ENCODE data around the gene AKAP13. TPM values are rescaled to one million over a fixed set of nuclear protein-coding genes. Genes with fewer than 3 reads are reported as not detected.
A peak's percentile ranks its signal among the peaks of the same experiment; 100 is the strongest.

Gene AKAP13
- polyA plus RNA-seq, 1 donor from 2014 or later: 10.0 TPM

- Histone ChIP-seq H3K27ac (ENCODE audit: low read length) (no peak overlapping the region), H3F3A (ENCODE audit: insufficient read depth, low read length, poor library complexity, severe bottlenecking) (no peaks in the 10 kb centered on the region), H3K4me3 (ENCODE audit: low read length) (peak overlapping the region; percentile 63), H3K36me3 (ENCODE audit: insufficient read depth, low read length) (no peaks in the 10 kb centered on the region), H3K9ac (ENCODE audit: low read length) (no peak overlapping the region), H3K4me2 (ENCODE audit: low read length) (no peak overlapping the region), H3K27me3 (ENCODE audit: insufficient read depth, low read depth, low read length) (no peaks in the 10 kb centered on the region), H3K79me2 (replicated peaks; ENCODE audit: insufficient read depth, low read length) (peaks cover 41% of the 10 kb centered on the region), H3K9me2 (ENCODE audit: insufficient read depth, low read length) (no peaks in the 10 kb centered on the region), H2AFZ (ENCODE audit: low read depth, low read length) (no peak overlapping the region), H3K9me3 (ENCODE audit: low read length) (no peaks in the 10 kb centered on the region), H4K20me1 (ENCODE audit: insufficient read depth) (no peaks in the 10 kb centered on the region)
- TF ChIP-seq REST (IDR thresholded peaks at IDR 0.05; ENCODE audit: borderline replicate concordance) (no peak), RAD21 (conservative IDR thresholded peaks at IDR 0.05) (no peak), EZH2 (IDR thresholded peaks at IDR 0.05; ENCODE audit: borderline replicate concordance, insufficient read depth, low read length, poor library complexity, severe bottlenecking) (no peak), EP300 (conservative IDR thresholded peaks at IDR 0.05; ENCODE audit: poor library complexity, severe bottlenecking) (no peak)
Observed at GRCh38 chr15:85624291-85624801, 243.9 kb downstream of the AKAP13 start.

- Histone ChIP-seq H3K4me2 (ENCODE audit: low read length) (no peak overlapping the region), H3K36me3 (ENCODE audit: insufficient read depth, low read length) (no peaks in the 10 kb centered on the region), H4K20me1 (ENCODE audit: insufficient read depth) (no peaks in the 10 kb centered on the region), H3K27ac (ENCODE audit: low read length) (no peak overlapping the region), H3K9me3 (ENCODE audit: low read length) (no peaks in the 10 kb centered on the region), H3K9me2 (ENCODE audit: insufficient read depth, low read length) (no peaks in the 10 kb centered on the region), H2AFZ (ENCODE audit: low read depth, low read length) (no peak overlapping the region), H3K4me3 (ENCODE audit: low read length) (peak overlapping the region; percentile 63), H3K79me2 (replicated peaks; ENCODE audit: insufficient read depth, low read length) (peaks cover 38% of the 10 kb centered on the region), H3F3A (ENCODE audit: insufficient read depth, low read length, poor library complexity, severe bottlenecking) (no peaks in the 10 kb centered on the region), H3K27me3 (ENCODE audit: insufficient read depth, low read depth, low read length) (no peaks in the 10 kb centered on the region), H3K9ac (ENCODE audit: low read length) (no peak overlapping the region)
- TF ChIP-seq RAD21 (conservative IDR thresholded peaks at IDR 0.05) (no peak), SMC3 (conservative IDR thresholded peaks at IDR 0.05; ENCODE audit: poor library complexity) (no peak), TAF1 (IDR thresholded peaks at IDR 0.05; ENCODE audit: low read depth) (no peak), EP300 (conservative IDR thresholded peaks at IDR 0.05; ENCODE audit: poor library complexity, severe bottlenecking) (no peak), CTCF (IDR thresholded peaks at IDR 0.05; ENCODE audit: poor library complexity, severe bottlenecking) (no peak)
Observed at GRCh38 chr15:85625166-85625830, 244.9 kb downstream of the AKAP13 start.

- Histone ChIP-seq H3K27me3 (ENCODE audit: insufficient read depth, low read depth, low read length) (no peaks in the 10 kb centered on the region), H3K79me2 (replicated peaks; ENCODE audit: insufficient read depth, low read length) (peaks cover 33% of the 10 kb centered on the region), H4K20me1 (ENCODE audit: insufficient read depth) (no peaks in the 10 kb centered on the region), H3F3A (ENCODE audit: insufficient read depth, low read length, poor library complexity, severe bottlenecking) (no peaks in the 10 kb centered on the region), H3K27ac (ENCODE audit: low read length) (no peak overlapping the region), H3K9me2 (ENCODE audit: insufficient read depth, low read length) (no peaks in the 10 kb centered on the region), H3K4me2 (ENCODE audit: low read length) (no peak overlapping the region), H3K36me3 (ENCODE audit: insufficient read depth, low read length) (no peaks in the 10 kb centered on the region), H2AFZ (ENCODE audit: low read depth, low read length) (no peak overlapping the region), H3K4me3 (ENCODE audit: low read length) (no peak overlapping the region), H3K9ac (ENCODE audit: low read length) (no peak overlapping the region), H3K9me3 (ENCODE audit: low read length) (no peaks in the 10 kb centered on the region)
- no peak for TF ChIP-seq EP300 (conservative IDR thresholded peaks at IDR 0.05; ENCODE audit: poor library complexity, severe bottlenecking)
- TF ChIP-seq CTCF (IDR thresholded peaks at IDR 0.05; ENCODE audit: poor library complexity, severe bottlenecking): no peak
- no peak for TF ChIP-seq TAF1 (IDR thresholded peaks at IDR 0.05; ENCODE audit: low read depth)
- TF ChIP-seq EZH2 (IDR thresholded peaks at IDR 0.05; ENCODE audit: borderline replicate concordance, insufficient read depth, low read length, poor library complexity, severe bottlenecking): no peak
- TF ChIP-seq SMC3 (conservative IDR thresholded peaks at IDR 0.05; ENCODE audit: poor library complexity): no peak
Observed at GRCh38 chr15:85625856-85626255, 245.5 kb downstream of the AKAP13 start.

Data from neural cell (in vitro differentiated cells).